Heart left ventricle (tissue), 16 donors: ENCODE data around the gene TAF1B. TPM values are rescaled to one million over a fixed set of nuclear protein-coding genes. Genes with fewer than 3 reads are reported as not detected.
"Not testable (repeated sequence)": the region's sequence is repeated elsewhere in the genome, so short reads cannot be mapped to it uniquely, and the experiment has no call there.

Experiments used
- ATAC-seq, 4 donors: fragments of 200-7000 bp; cut with Tn5 transposase; one replicate each; pipeline ENCODE4 v1.9.1; 2020 to 2022; ENCODE audit warnings: moderate library complexity in 4 of 4, mild to moderate bottlenecking in 3 of 4, moderate number of reproducible peaks in 1 of 4
- DNase-seq, 5 donors: peaks; one replicate each; pipeline ENCODE4 v3.0.0-alpha.2; 2020
- H3K27ac ChIP-seq, 12 donors: fragments of 200-600 bp; sonication (generic) in 4 of 12; one replicate each; pipeline versions ENCODE4 v1.5.0 to v1.8.0; 2016 to 2022; ENCODE audit warnings: mild to moderate bottlenecking in 2 of 12
- H3K27me3 ChIP-seq, 9 donors: fragments of 200-600 bp; sonication (generic) in 2 of 9; one replicate each; pipeline versions ENCODE4 v1.5.1 to v1.8.0; 2016 to 2022; ENCODE audit warnings: mild to moderate bottlenecking in 3 of 9
- H3K36me3 ChIP-seq, 9 donors: fragments of 200-600 bp; sonication (generic) in 2 of 9; one replicate each; pipeline versions ENCODE4 v1.5.0 to v1.8.0; 2018 to 2022; ENCODE audit warnings: mild to moderate bottlenecking in 2 of 9
- H3K4me1 ChIP-seq, 12 donors: fragments of 200-600 bp; sonication (generic) in 4 of 12; one replicate each; pipeline versions ENCODE4 v1.5.0 to v1.8.0; 2016 to 2022; ENCODE audit warnings: mild to moderate bottlenecking in 3 of 12
- H3K4me3 ChIP-seq, 12 donors: fragments of 200-600 bp; sonication (generic) in 4 of 12; one replicate each; pipeline versions ENCODE4 v1.5.0 to v1.8.0; 2017 to 2022; ENCODE audit warnings: mild to moderate bottlenecking in 9 of 12, moderate library complexity in 4 of 12
- H3K9me3 ChIP-seq, 12 donors: fragments of 200-600 bp; sonication (generic) in 4 of 12; one replicate each; pipeline versions ENCODE4 v1.5.0 to v1.8.0; 2016 to 2022; ENCODE audit warnings: mild to moderate bottlenecking in 1 of 12
- CTCF ChIP-seq, 12 donors: fragments of 200-600 bp; sonication (generic) in 4 of 12; IDR thresholded peaks; one replicate each; pipeline versions ENCODE4 v1.5.0 to v1.8.0; 2018 to 2022; ENCODE audit warnings: antibody characterized with exemption in 12 of 12, mild to moderate bottlenecking in 5 of 12
- POLR2A ChIP-seq, 2 donors: fragments of 450-650 bp; IDR thresholded peaks; one replicate each; pipeline ENCODE4 v1.6.1; 2017; ENCODE audit warnings: antibody characterized with exemption in 2 of 2, mild to moderate bottlenecking in 2 of 2, moderate library complexity in 2 of 2
- WGBS, 4 donors: extraction: QIAGEN DNeasy Blood & Tissue Kit in 2 of 4; methylation state at CpG; one replicate each; pipeline versions ENCODE4 v1.1.5 to v1.1.7; 2013 to 2018; 5-methylcytosine and 5-hydroxymethylcytosine counted together
- intact Hi-C, 10 donors: fragments of 100-400 bp; cut with DNase I; formaldehyde crosslinking; loops; one replicate each; pipeline versions ENCODE4 v1.11.1 to v1.14.2; 2022
- polyA plus RNA-seq, 2 donors: library from polyadenylated mRNA; stranded (reverse); fragments of 200-250 nt; gene quantifications; one replicate each; pipeline ENCODE4 v1.2.3, GENCODE V29; 2013
- total RNA-seq, 9 donors: library from RNA; depleted of rRNA in 2 of 9; stranded (reverse); fragments of >200 nt in 2 of 9; fragmentation: NEBNext Ultra II Directional in 3 of 9; extraction: Animal tissue kit (Norgen Biotek cat#: 25700) in 3 of 9; gene quantifications; one replicate each; pipeline versions ENCODE4 v1.1.0 to v1.2.4, GENCODE V29; 2016 to 2023
- donor health status: ischemic (EF 13 %, LVEDD 7.1; RV severe dilation, severe dysfunction).
- donor health status: healthy with polysubstance abuse.
- donor health status: DM: no; HTN: yes; CAD: no.
- donor health status: DM: no; HTN: no; CAD: no.
- donor health status: ischemic (EF 25% LVEDD 6.9; RV normal size, moderate dysfunction).
- donor health status: ischemic (EF 25% LVEDD 5.7; RV mildly dilated, moderate dysfunction).
- donor health status: healthy.
- donor health status: DM: yes; HTN: yes; CAD: no.
- donor health status: ischemic (EF 35%, LVEDD 5.7; RV mildly dilated, moderate dysfunction).
- donor health status: nonischemic (EF 11% LVEDD 7.7; RV severe dilation, severe dysfunction).
- donor health status: DM: yes; HTN: yes; CAD: no.
- donor health status: PGD.
- donor health status: ischemic (EF 29% LVEDD 5.4; RV normal size, mild dysfunction).
- donor health status: nonischemic (EF 23%, LVEDD 6.1; RV moderate dilation, normal function).

Gene TAF1B
- total and polyA plus RNA-seq, 11 donors: 1.1 to 13.9 (median 4.7) TPM

GRCh38 chr2:9852881-9853280, 9.6 kb downstream of the TAF1B start:
- no peak overlapping the region for H3K27ac ChIP-seq
- H3K4me3 ChIP-seq: no peak overlapping the region
- WGBS, 4 donors: 88 to 97% (median 96%) methylated on average over 2 of the region's 2 CpGs
- intact Hi-C loops: no loop called here
- no peaks in the 10 kb centered on the region for H3K27me3 ChIP-seq
- H3K4me1 ChIP-seq: no peaks in the 10 kb centered on the region
- ATAC-seq (no peak), DNase-seq (no peak)
- peaks cover 0 to 99% (median 78%) of the 10 kb centered on the region in 9 donors for H3K36me3 ChIP-seq
- H3K9me3 ChIP-seq: no peaks in the 10 kb centered on the region
- TF ChIP-seq CTCF (IDR thresholded peaks at IDR 0.05) (no peak), POLR2A (IDR thresholded peaks at IDR 0.05) (no peak)

GRCh38 chr2:9857814-9858729, 14.8 kb downstream of the TAF1B start:
- intact Hi-C loops: no loop called here
- WGBS, 4 donors: 92 to 100% (median 99%) methylated on average over 6 to 7 of the region's 7 CpGs
- Histone ChIP-seq H3K27me3 (no peaks in the 10 kb centered on the region), H3K27ac (no peak overlapping the region), H3K36me3 (peaks cover 0 to 63% (median 53%) of the 10 kb centered on the region in 9 donors), H3K4me3 (no peak overlapping the region), H3K9me3 (peaks cover 0 to 5% (median 0%) of the 10 kb centered on the region in 12 donors), H3K4me1 (no peaks in the 10 kb centered on the region)
- no peak for TF ChIP-seq POLR2A (IDR thresholded peaks at IDR 0.05)
- TF ChIP-seq CTCF (IDR thresholded peaks at IDR 0.05): no peak
- DNase-seq: no peak
- no peak for ATAC-seq

GRCh38 chr2:9858730-9859068, 15.4 kb downstream of the TAF1B start:
- no peak overlapping the region for H3K27ac ChIP-seq
- ATAC-seq: no peak
- DNase-seq: no peak
- WGBS, 4 donors: 79 to 97% (median 91%) methylated on average over 5 of the region's 5 CpGs
- no peak overlapping the region for H3K4me3 ChIP-seq
- peaks cover 0 to 5% (median 0%) of the 10 kb centered on the region in 12 donors for H3K9me3 ChIP-seq
- H3K4me1 ChIP-seq: no peaks in the 10 kb centered on the region
- peaks cover 0 to 56% (median 47%) of the 10 kb centered on the region in 9 donors for H3K36me3 ChIP-seq
- no peaks in the 10 kb centered on the region for H3K27me3 ChIP-seq
- intact Hi-C loops: no loop called here
- TF ChIP-seq POLR2A (IDR thresholded peaks at IDR 0.05) (no peak), CTCF (IDR thresholded peaks at IDR 0.05) (no peak)

GRCh38 chr2:9860922-9861580, 17.8 kb downstream of the TAF1B start:
- DNase-seq, H3K27ac ChIP-seq, H3K9me3 ChIP-seq, ATAC-seq, H3K27me3 ChIP-seq, intact Hi-C loops, H3K4me1 ChIP-seq, H3K4me3 ChIP-seq: not testable (repeated sequence)
- H3K36me3 ChIP-seq: peaks cover 0 to 33% (median 24%) of the 10 kb centered on the region in 9 donors
- WGBS, 4 donors: 95 to 100% (median 98%) methylated on average over 20 to 21 of the region's 21 CpGs
